ENCODE data around the gene SGMS1. TPM values are rescaled to one million over a fixed set of nuclear protein-coding genes. Genes with fewer than 3 reads are reported as not detected.
"Not testable (repeated sequence)": the region's sequence is repeated elsewhere in the genome, so short reads cannot be mapped to it uniquely, and the experiment has no call there.

Gene SGMS1
- total RNA-seq, 5 donors from 2014 or later (not counting 1 experiment from before 2014, with no cell fraction given) = 28.4 to 39.7 (median 32.6) TPM

DNA sequence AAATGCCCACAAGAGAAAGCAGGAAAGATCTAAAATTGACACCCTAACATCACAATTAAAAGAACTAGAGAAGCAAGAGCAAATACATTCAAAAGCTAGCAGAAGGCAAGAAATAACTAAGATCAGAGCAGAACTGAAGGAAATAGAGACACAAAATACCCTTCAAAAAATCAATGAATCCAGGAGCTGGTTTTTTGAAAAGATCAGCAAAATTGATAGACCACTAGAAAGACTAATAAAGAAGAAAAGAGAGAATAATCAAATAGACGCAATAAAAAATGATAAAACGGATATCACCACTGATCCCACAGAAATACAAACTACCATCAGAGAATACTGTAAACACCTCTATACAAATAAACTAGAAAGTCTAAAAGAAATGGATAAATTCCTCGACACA lies 355.9 kb downstream of the SGMS1 start:
- H3K9me3 ChIP-seq; H3K27ac Mint-ChIP-seq; H3K9me3 Mint-ChIP-seq; H3K27ac ChIP-seq (ENCODE audit: low read length); H3K4me3 Mint-ChIP-seq; H3K27me3 ChIP-seq (replicated peaks in 1 of 2; ENCODE audit: control insufficient read depth in 2 of 2, extremely low read depth in 1 of 2, insufficient read depth in 2 of 2, low read length in 1 of 2); POLR2A ChIA-PET; DNase-seq; H3K36me3 Mint-ChIP-seq; H3K4me1 ChIP-seq (ENCODE audit: control insufficient read depth in 1 of 2, extremely low read depth in 1 of 2, insufficient read depth in 2 of 2, low read length in 2 of 2); H3K4me1 Mint-ChIP-seq; H3K4me3 ChIP-seq (ENCODE audit: control insufficient read depth in 1 of 2, extremely low read depth in 1 of 2, low read length in 1 of 2); H3K36me3 ChIP-seq (ENCODE audit: control insufficient read depth in 2 of 2, extremely low read depth in 1 of 2, insufficient read depth in 1 of 2, low read length in 1 of 2); CTCF ChIA-PET; ATAC-seq (replicated peaks in 1 of 4): not testable (repeated sequence)
- WGBS (ENCODE audit: insufficient coverage) = no CpG with 5 or more reads among the region's 3 CpGs
- H3K27me3 Mint-ChIP-seq = peaks cover 15 to 25% of the 10 kb centered on the region in 2 donors

- H3K36me3 Mint-ChIP-seq; H3K36me3 ChIP-seq (ENCODE audit: control insufficient read depth in 2 of 2, extremely low read depth in 1 of 2, insufficient read depth in 1 of 2, low read length in 1 of 2); H3K9me3 ChIP-seq; H3K9me3 Mint-ChIP-seq; H3K4me1 ChIP-seq (ENCODE audit: control insufficient read depth in 1 of 2, extremely low read depth in 1 of 2, insufficient read depth in 2 of 2, low read length in 2 of 2); ATAC-seq (replicated peaks in 1 of 4); H3K4me3 Mint-ChIP-seq; H3K27ac Mint-ChIP-seq; POLR2A ChIA-PET; H3K27ac ChIP-seq (ENCODE audit: low read length); H3K4me3 ChIP-seq (ENCODE audit: control insufficient read depth in 1 of 2, extremely low read depth in 1 of 2, low read length in 1 of 2); CTCF ChIA-PET; H3K27me3 ChIP-seq (replicated peaks in 1 of 2; ENCODE audit: control insufficient read depth in 2 of 2, extremely low read depth in 1 of 2, insufficient read depth in 2 of 2, low read length in 1 of 2): not testable (repeated sequence)
- WGBS (ENCODE audit: insufficient coverage) = 78% methylated on average over 10 of the region's 10 CpGs
- peaks cover 28 to 34% of the 10 kb centered on the region in 2 donors for H3K27me3 Mint-ChIP-seq
- peaks cover 0 to 21% (median 4%) of the 10 kb centered on the region in 3 donors for H3K4me1 Mint-ChIP-seq
- DNase-seq = peak in 15 of 35 experiments; percentile 1 to 46 (median 13)
Measured at GRCh38 chr10:50262625-50263024, 361.1 kb downstream of the SGMS1 start.

DNA sequence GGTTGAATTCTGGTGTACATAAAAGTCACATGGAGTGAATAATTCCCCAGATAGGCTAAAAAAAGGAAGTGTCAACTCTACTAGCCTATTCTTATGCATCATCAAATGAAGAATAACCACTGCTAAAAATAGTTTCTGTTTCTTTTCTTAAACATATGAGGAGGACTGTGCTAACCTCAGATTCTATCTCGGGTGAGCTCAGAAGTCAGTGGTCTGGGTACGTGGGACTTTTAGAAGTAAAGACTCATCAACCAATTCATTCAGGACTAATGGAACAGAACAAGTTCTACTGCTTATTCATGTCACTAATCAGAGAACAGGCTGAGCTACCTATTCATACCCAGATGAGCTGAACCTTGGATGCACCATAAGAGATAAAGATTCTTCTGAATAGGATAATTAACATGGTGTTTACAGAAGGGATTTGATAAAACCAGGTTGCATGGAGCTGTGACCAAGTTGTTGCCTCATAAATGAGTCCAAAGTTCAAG lies 362.9 kb downstream of the SGMS1 start:
- no peaks in the 10 kb centered on the region for H3K36me3 Mint-ChIP-seq
- no peaks in the 10 kb centered on the region for H3K9me3 ChIP-seq
- no peaks in the 10 kb centered on the region for H3K36me3 ChIP-seq (ENCODE audit: control insufficient read depth in 2 of 2, extremely low read depth in 1 of 2, insufficient read depth in 1 of 2, low read length in 1 of 2)
- H3K4me3 Mint-ChIP-seq = no peak overlapping the region
- WGBS (ENCODE audit: insufficient coverage) = no CpG with 5 or more reads among the region's 2 CpGs
- no peaks in the 10 kb centered on the region for H3K4me1 ChIP-seq (ENCODE audit: control insufficient read depth in 1 of 2, extremely low read depth in 1 of 2, insufficient read depth in 2 of 2, low read length in 2 of 2)
- peaks cover 35 to 41% of the 10 kb centered on the region in 2 donors for H3K27me3 Mint-ChIP-seq
- H3K27ac ChIP-seq (ENCODE audit: low read length) = no peak overlapping the region
- peaks cover 0 to 3% (median 0%) of the 10 kb centered on the region in 3 donors for H3K9me3 Mint-ChIP-seq
- H3K4me3 ChIP-seq (ENCODE audit: control insufficient read depth in 1 of 2, extremely low read depth in 1 of 2, low read length in 1 of 2) = no peak overlapping the region
- ChIA-PET POLR2A (no interaction called here), CTCF (no interaction called here)
- no peak overlapping the region for H3K27ac Mint-ChIP-seq
- H3K4me1 Mint-ChIP-seq = peaks cover 0 to 21% (median 4%) of the 10 kb centered on the region in 3 donors
- peaks cover 0 to 4% of the 10 kb centered on the region in 2 experiments for H3K27me3 ChIP-seq (replicated peaks in 1 of 2; ENCODE audit: control insufficient read depth in 2 of 2, extremely low read depth in 1 of 2, insufficient read depth in 2 of 2, low read length in 1 of 2)
- ATAC-seq (replicated peaks in 1 of 4) (peak; percentile 23 to 70 (median 44)), DNase-seq (peak in 2 of 35 experiments; percentile 4 to 6)

Other genes with a start within 250 kb of the SGMS1 start
- 1 to 10 TPM; 1.9 to 6.6 (median 4.4) TPM for gene ASAH2B, start 116.0 kb upstream of the SGMS1 start, total RNA-seq